GM21529 (cell line): ENCODE measurements around the gene NPTN.
"Not testable (repeated sequence)": the region's sequence is repeated elsewhere in the genome, so short reads cannot be mapped to it uniquely, and the experiment has no call there.

Experiments used
- ATAC-seq: cut with Tn5 transposase; IDR thresholded peaks from one replicate; pipeline ENCODE4 v1.9.1; 2021; ENCODE audit not compliant: unreplicated experiment

The NPTN gene

GRCh38 chr15:73601451-73602445, 31.4 kb downstream of the NPTN start:
- ATAC-seq, result no peak

DNA sequence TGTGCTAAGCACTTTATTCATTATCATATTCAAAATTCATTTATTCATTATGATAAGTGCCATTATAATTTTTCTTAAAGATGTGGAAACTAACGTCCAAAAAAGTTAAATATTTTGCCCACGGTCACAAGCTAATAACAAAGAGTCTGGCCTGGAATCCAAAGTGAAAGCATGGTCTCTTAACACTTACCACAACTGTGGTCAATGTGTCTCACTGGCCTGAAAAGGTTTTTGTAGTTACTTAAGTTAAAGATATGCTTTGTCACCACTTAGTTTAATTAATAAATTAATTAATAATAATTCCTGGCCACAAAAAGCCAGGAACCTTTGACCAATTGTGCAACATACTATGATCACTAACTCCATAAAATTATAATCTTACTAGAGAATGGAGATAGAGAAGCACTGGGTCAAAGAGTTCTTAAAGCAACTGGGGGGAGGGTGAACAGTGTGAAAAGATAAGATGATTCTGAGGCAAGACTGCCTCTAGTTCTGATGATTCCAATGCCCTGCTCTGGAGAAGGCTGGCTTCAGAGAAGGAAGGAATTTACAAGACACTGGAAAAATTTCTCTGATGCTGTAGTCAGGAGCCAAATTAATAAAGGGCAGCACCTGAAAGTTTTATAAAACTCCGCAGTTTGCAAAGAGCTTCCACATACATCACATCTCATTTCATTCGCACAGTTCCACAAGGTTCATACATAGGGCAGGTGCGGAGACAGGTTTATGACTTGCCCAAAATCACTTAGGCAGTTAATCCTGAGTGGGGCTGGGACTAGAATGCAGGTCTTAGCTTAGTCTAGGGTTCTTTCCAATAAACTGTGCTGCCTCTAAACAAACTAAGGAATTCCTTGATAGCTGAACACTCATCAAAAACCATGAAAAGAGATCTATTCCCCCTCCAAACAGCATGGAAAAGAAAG, 32.5 kb downstream of the NPTN start:
- ATAC-seq, result no peak

DNA sequence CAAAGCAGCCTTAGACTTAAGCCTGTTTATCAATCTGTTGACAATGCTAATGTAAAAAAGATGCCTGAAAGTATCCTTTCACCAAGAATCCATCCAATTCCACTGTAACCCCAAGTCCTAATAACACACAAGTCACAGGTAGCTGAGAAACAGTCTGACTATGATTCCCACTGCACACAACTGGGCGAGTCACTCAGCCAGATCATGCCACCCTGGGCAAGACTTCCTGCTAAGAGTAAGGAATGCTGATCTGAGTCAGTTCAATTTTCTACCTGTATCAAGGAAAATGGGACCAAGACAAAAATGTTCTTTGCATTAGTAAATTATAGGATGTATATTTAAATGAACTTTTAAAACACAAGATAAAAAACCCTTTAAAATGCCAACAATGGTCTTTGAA, 33.3 kb downstream of the NPTN start:
- no peak for ATAC-seq

- ATAC-seq, result no peak
Measured at GRCh38 chr15:73598530-73599160, 34.5 kb downstream of the NPTN start.

- ATAC-seq, result no peak
Measured at GRCh38 chr15:73597036-73597638, 36.1 kb downstream of the NPTN start.

DNA sequence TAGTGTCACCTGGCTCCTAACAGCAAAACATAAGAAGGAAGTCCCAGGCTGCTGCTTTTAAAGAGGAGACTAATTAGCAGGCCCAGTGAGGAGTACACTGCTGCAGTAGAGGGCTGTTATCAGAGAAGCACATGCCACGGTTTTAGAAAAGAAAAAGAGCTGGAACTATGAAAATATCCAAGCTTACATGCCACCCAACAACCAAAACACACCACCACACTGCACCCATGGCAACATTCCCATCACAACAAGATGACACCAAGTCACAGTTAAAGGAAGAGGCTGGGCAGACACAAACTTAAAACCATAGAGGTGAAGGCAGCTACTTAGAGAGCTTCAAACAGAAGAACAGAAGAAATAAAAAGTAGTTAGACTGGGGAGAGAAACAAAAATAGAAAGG, 37.0 kb downstream of the NPTN start:
- ATAC-seq, result no peak

GRCh38 chr15:73594109-73594508, 39.1 kb downstream of the NPTN start:
- ATAC-seq, result no peak

- ATAC-seq, result no peak
Measured at GRCh38 chr15:73593304-73594074, 39.7 kb downstream of the NPTN start.

GRCh38 chr15:73590263-73590662, 42.9 kb downstream of the NPTN start:
- no peak for ATAC-seq

DNA sequence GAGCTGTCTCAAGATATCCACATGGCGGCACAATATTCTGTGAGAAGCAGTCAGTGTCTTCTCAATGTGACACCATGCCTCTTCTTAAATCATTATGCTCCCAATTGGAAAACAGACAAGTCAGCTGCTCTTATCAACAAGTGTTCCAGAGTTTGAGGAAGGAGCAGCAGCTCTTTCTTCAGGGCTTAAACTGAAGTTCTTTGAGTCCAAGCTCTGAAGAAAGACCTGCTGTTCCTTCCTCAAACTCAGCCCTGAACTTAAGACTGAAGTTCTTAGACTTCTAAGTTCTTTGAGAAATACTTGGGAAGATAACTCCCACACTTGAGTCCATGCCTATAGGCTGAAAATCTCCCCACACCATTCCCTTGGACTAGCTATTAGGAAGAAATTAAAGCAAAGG, 43.4 kb downstream of the NPTN start:
- no peak for ATAC-seq

DNA sequence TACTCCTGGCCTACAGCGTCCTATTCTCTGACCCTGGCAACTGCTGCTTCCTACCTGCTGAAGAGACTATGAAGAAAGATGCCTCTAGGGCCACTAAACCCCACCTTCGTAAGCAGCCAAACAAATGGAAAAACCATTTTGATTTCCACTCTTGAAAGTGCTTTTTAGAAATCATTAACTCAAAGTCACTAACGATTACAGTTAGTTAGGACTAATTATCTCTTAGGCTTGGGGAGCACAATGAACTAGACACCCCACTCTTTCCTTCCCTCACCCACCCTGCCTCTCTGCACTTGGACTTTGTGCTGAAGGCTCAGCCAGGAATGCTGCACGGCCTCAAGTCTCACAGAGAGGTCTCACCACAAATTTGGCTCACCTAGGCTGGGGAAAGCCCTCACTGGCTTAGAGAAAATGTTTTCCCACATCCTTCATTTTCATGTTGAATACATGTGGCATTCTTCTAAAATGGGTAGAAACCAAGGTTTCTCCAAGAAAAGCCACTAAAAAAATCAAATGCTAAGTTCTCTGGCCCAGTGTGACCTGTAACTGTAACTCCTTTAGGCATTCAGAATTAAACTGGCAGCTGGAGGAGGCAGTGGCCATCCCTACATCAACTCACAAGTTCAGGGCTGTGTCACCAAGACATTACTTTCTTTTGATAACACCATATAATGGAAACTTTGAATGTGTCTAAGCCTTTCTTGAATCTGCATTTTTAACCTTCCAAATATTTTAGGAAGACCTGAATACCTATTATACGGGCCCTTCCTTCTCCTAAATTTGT, 47.1 kb downstream of the NPTN start:
- no peak for ATAC-seq

DNA sequence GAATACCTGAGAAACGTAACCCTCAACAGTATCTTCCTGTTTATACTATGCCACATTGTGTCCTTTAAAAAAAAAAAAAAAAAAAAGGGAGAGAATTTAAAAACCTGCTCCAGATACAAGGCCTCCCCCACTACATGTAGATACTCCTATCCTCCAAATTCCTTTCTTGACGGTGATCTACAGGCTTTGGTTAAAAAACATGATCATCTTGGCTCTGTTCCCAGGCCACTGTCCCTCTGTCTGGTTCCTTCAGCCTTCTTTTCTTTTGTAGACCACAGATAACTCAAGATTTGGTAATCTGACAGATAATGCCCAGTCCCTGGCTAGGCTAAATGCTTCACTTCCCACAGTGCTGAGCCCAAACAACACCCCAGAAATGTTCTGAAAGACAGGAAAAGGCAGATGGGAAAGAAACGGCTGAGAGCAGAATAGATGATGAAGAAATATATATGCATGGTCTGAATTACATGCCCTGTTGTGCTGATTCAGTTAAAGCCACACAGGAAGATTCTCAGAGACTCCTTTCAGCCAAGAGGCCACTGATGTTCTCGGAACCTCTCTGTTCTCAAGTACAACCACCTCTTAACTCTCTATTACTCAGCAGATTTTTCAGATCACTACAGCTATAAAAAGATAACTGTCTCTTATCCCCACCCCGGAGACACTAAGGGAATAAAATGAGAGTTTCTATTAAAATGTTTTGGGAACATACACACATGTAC, 48.3 kb downstream of the NPTN start:
- no peak for ATAC-seq

DNA sequence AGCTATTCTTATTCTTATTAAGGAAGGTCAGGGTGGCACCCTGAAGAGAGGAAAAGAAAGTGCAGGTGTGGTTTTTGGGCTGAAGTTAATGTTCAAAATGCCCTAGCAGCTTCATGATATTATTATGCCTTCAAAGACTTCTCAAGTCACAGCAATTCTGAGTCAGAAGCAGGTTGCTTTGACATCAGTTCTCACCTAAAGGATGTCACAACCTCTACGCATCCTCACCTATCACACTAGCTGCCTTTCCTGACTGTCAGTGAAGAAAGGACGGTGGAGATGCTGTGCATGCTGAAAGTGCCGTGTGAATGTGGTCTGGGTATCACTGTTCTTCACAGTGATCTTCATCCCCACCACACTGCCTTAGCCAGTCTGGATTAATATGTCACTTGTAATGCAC, 49.6 kb downstream of the NPTN start:
- no peak for ATAC-seq

- no peak for ATAC-seq
Measured at GRCh38 chr15:73582851-73583379, 50.3 kb downstream of the NPTN start.

- ATAC-seq, result no peak
Measured at GRCh38 chr15:73578026-73578425, 55.2 kb downstream of the NPTN start.

GRCh38 chr15:73577593-73577992, 55.6 kb downstream of the NPTN start:
- ATAC-seq, result not testable (repeated sequence)

DNA sequence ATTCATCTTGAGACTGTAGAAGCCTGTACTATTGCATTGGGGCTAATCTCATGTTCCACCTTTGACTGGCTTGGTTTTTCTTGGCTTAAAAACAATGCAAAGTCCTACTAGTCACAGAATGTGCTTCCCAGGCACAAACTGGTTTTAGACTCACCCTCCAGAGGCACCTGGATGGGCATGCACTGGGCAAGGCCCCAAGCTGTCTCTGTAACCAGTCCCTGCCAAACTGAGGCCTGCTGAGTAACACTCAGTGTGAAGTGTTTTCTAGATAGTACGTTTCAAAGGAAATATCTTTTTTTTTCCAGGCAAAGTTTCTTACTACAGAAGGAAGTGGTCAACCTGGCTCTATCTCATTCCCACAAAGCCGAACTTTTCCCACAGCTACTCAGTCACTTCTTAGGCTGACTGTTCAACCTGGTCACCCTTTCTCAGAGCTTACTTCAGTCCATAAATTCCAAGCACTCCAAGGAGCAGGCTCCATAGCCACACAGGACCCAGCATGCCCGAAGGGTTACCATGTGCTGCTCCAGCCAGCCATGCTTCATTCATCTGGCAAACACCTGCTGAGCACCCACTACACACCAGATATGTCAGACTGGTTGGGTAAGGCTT, 57.4 kb downstream of the NPTN start:
- ATAC-seq, result no peak

DNA sequence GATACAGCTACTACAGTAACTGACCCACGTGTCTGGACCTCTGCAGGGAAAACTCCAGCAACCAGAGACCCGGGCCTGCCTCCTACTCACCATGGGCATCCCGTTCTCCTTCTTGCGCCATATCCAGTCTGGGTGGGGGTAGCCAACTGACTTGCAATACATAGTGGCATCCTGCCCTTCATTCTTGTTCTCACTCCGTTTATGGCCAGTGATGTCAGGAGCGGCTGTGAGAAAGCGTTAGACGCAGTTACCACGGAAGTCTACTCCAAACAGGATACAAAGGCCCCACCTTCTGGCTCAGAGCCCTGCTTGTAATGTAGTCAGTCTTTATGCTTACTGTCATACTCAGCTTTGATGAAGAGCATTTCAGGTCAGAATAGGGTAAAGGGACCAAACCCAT, 59.6 kb downstream of the NPTN start:
- ATAC-seq, result no peak
